ENCODE results near the gene IER5. TPM values are rescaled to one million over a fixed set of nuclear protein-coding genes. Genes with fewer than 3 reads are reported as not detected.

IER5 gene
- total RNA-seq, 1 donor, result 41.2 TPM

GRCh38 chr1:181131255-181131941, 42.9 kb downstream of the IER5 start:
- DNase-seq (ENCODE audit: low read depth in 2 of 3, low spot score in 2 of 3), result peak in 2 of 3 donors; percentile 56 to 78

DNA sequence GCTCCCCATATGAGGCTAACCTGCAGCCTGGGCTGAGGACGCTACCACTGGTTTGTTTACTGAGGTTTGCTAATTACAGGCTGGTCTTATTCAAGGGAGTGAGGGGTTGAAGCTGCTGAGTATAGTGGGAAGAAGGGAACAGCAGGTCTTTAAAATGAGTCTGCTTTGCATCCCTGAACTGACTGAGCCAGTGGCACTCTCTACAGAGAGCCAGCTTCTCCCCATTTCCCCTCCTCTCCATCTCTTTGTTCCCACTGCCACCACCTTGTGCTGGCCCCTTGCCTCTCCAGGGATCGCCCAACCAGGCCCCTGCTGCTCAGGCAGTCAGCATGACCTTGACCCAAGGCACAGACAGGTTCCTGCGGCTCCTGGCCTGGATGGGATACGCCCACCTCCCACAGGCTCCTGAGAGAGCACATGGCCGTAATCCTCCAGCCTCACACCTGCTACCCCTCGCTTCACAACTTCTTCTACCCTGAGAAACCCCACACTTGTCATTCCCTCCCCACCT, 45.0 kb downstream of the IER5 start:
- no peak for DNase-seq (ENCODE audit: low read depth in 2 of 3, low spot score in 2 of 3)

- DNase-seq (ENCODE audit: low read depth in 2 of 3, low spot score in 2 of 3), result no peak
Measured at GRCh38 chr1:181133969-181134418, 45.5 kb downstream of the IER5 start.

DNA sequence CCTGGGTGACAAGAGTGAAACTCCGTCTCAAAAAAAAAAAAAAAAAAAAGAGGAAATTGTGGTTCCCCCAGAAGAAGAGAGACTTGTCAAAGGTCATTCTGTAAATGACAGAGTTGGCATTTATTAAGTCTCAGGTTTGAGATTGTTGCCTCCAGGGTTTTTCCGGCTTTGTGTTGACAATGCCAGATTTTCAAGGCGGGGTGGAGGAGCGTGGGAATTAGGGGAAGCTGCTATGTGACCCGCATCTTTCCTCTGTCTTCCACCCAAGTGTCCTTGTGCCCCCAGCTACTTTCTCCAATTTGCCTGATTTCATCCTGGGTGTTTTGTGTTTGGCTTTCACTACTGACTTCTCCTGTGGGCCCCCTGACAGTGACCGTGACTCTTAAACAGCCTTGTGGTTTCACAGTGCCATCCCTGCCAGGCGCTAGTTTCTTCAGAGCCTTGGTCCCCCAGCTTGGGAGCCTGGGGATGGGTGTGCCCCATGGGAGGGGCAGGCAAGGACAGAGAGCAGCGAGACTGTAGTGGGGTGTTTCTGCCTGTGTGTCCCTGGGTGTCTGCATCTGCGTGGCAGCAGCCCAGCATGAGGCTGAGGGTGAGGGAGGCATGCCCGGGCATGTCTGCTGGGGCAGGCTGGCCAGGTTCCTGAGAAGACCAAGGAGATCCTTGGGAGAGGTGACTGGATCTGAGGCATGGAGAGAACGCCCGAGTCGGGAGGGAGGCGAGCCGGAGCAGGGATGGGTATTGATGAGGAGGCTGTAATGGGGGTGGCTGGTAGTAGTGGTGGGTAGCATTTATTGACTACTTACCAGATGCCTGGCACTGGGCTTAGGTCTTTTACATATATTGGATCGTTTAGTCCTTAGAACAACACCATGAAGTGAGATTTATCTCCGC, 46.3 kb downstream of the IER5 start:
- DNase-seq (ENCODE audit: low read depth in 2 of 3, low spot score in 2 of 3), result peak in 1 of 3 donors; percentile 48

- DNase-seq (ENCODE audit: low read depth in 2 of 3, low spot score in 2 of 3), result peak in 1 of 3 donors; percentile 44
Measured at GRCh38 chr1:181135437-181135731, 46.9 kb downstream of the IER5 start.

GRCh38 chr1:181135815-181136737, 47.6 kb downstream of the IER5 start:
- peak in 1 of 3 donors; percentile 63 for DNase-seq (ENCODE audit: low read depth in 2 of 3, low spot score in 2 of 3)

DNA sequence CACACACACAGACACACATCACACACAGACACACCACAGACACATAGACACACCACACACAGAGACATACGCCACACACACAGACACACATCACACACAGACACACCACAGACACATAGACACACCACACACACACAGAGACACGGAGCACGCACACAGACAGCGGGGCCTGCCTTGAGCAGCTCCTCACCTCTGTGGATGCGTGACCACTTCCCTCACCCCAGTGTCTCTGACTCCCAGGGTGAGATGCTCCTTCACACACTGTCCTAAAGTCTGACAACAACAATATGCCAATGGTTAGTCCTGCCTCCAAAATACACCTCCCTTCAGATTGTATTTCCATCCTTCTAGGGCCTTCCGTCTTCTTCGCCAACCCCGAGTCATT, 48.2 kb downstream of the IER5 start:
- no peak for DNase-seq (ENCODE audit: low read depth in 2 of 3, low spot score in 2 of 3)

DNA sequence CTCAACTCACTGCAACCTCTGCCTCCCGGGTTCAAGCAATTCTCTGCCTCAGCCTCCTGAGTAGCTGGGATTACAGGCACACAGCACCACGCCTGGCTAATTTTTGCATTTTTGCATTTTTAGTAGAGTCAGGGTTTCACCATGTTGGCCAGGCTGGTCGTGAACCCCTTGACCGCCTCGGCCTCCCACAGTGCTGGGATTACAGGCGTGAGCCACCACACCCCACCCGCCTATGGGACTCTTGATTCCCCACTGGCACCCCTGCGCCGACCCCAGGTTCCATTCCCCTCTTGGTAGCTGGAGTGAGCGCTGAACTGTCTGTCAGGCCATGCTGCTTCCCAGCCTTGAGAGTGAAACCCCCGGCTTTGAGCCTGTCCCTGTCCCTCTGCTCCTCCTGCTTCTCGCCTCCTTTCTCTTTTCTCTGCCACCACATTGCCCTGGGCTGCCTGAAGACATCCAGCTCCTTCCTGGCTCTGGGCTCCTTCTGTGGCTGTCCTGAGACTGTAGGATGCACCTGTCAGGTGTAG, 48.8 kb downstream of the IER5 start:
- DNase-seq (ENCODE audit: low read depth in 2 of 3, low spot score in 2 of 3), result no peak

GRCh38 chr1:181139631-181140061, 51.1 kb downstream of the IER5 start:
- DNase-seq (ENCODE audit: low read depth in 2 of 3, low spot score in 2 of 3), result no peak

- DNase-seq (ENCODE audit: low read depth in 2 of 3, low spot score in 2 of 3), result no peak
Measured at GRCh38 chr1:181140398-181140797, 51.9 kb downstream of the IER5 start.

DNA sequence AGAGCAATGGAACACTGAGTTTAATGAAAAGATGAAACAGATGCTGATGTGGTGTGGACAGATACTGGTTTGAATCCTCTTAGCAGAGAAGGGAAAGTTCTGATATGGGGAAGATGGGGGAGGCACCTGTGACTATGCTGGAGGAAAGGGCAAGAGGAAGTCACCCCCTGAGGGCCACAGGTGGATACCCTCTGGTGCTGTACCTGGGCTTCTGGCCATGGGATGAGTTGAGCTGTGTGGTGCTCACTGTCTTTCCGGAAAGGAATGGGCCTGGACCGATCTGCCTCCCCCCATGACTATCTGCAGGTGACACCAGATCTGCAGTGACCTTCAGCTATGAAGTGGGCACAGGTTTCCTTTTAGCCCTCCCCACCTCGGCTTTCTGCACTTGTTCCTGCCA, 52.4 kb downstream of the IER5 start:
- DNase-seq (ENCODE audit: low read depth in 2 of 3, low spot score in 2 of 3), result no peak

DNA sequence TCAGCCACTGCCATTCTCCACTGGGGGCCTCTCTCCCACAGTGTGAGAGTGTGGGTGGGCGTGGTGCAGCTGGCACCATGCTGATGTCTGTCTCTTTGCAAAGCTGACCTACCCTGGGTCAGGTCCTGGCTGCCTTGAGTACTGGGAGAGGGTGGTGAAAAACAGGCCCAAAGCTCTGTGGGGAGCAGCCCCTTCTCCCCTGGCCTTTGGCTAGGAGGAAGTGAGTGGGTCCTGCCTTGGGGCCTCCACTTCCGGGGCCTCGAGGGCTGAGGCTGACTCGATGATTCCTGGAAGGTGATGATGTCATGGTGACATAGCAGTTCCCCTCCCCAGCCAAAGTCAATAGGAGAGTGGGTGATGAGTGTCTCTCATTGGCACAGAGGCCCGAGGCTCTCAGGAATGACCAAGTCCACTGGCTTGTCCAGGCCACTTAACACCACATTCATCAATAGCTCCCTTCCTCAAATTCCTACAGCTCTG, 53.0 kb downstream of the IER5 start:
- DNase-seq (ENCODE audit: low read depth in 2 of 3, low spot score in 2 of 3), result peak in 1 of 3 donors; percentile 40

Other genes with a start within 250 kb of the IER5 start
- 0.81 TPM for gene KIAA1614, start 175.8 kb upstream of the IER5 start, total RNA-seq
- 11.6 TPM for gene STX6, start 65.8 kb upstream of the IER5 start, total RNA-seq
- 15.1 TPM for gene MR1, start 54.7 kb upstream of the IER5 start, total RNA-seq